GM23338 (cell line): ENCODE results near the gene TESK2. TPM values are rescaled to one million over a fixed set of nuclear protein-coding genes. Genes with fewer than 3 reads are reported as not detected.

Experiments
- ATAC-seq: fragments of 200-7000 bp; cut with Tn5 transposase; 3 replicates; pipeline ENCODE4 v1.9.1; 2020
- DNase-seq: peaks from one replicate; pipeline ENCODE4 v3.0.0-alpha.2; 2015; ENCODE audit warnings: low spot score
- H2AFZ ChIP-seq: fragments of 200-600 bp; sonication (generic); 2 replicates; pipeline ENCODE4 v1.8.0; 2016; ENCODE audit warnings: antibody characterized with exemption, mild to moderate bottlenecking, moderate library complexity
- H3F3A ChIP-seq: fragments of 200-600 bp; sonication (generic); replicated peaks from 2 replicates; pipeline ENCODE4 v1.8.0; 2017; ENCODE audit warnings: antibody characterized with exemption, mixed run types, low read depth
- H3K27ac ChIP-seq: fragments of 200-600 bp; sonication (generic); 2 replicates; pipeline ENCODE4 v1.6.1; 2016; ENCODE audit warnings: low read depth
- H3K27me3 ChIP-seq: fragments of 200-600 bp; sonication (generic); 2 replicates; pipeline ENCODE4 v1.8.0; 2016; ENCODE audit warnings: mild to moderate bottlenecking, mixed run types, moderate library complexity; ENCODE audit not compliant: insufficient read depth
- H3K36me3 ChIP-seq: fragments of 200-600 bp; sonication (generic); 2 replicates; pipeline ENCODE4 v1.8.0; 2016; ENCODE audit warnings: mild to moderate bottlenecking; ENCODE audit not compliant: insufficient read depth
- H3K4me1 ChIP-seq: fragments of 200-600 bp; sonication (generic); 2 replicates; pipeline ENCODE4 v1.8.0; 2016; ENCODE audit warnings: mild to moderate bottlenecking, moderate library complexity; ENCODE audit not compliant: insufficient read depth
- H3K4me2 ChIP-seq: fragments of 200-600 bp; sonication (generic); 2 replicates; pipeline ENCODE4 v1.7.1; 2017; ENCODE audit warnings: mixed run types
- H3K4me3 ChIP-seq: fragments of 200-600 bp; sonication (generic); 2 replicates; pipeline ENCODE4 v1.6.1; 2016; ENCODE audit warnings: mixed run types
- H3K79me2 ChIP-seq: fragments of 200-600 bp; sonication (generic); replicated peaks from 2 replicates; pipeline ENCODE4 v1.8.0; 2017; ENCODE audit warnings: mild to moderate bottlenecking; ENCODE audit not compliant: insufficient read depth
- H3K9me2 ChIP-seq: fragments of 200-600 bp; sonication (generic); 2 replicates; pipeline ENCODE4 v1.8.0; 2017; ENCODE audit not compliant: insufficient read depth
- H4K20me1 ChIP-seq: fragments of 200-600 bp; sonication (generic); replicated peaks from 2 replicates; pipeline ENCODE4 v1.8.0; 2017; ENCODE audit warnings: mild to moderate bottlenecking; ENCODE audit not compliant: insufficient read depth
- H3K27ac Mint-ChIP-seq: 2 replicates; pipeline ENCODE4 v1.8.0; 2020; ENCODE audit warnings: inconsistent platforms, mild to moderate bottlenecking, moderate library complexity, mixed read lengths
- H3K27me3 Mint-ChIP-seq: 3 replicates; pipeline ENCODE4 v1.8.0; 2022; ENCODE audit warnings: low read depth, mild to moderate bottlenecking, moderate library complexity, mixed read lengths, inconsistent platforms; ENCODE audit not compliant: insufficient read depth, poor library complexity
- H3K36me3 Mint-ChIP-seq: 3 replicates; pipeline ENCODE4 v1.8.0; 2021; ENCODE audit warnings: low read depth, mild to moderate bottlenecking, inconsistent platforms, moderate library complexity, mixed read lengths
- H3K4me1 Mint-ChIP-seq: 3 replicates; pipeline ENCODE4 v1.8.0; 2020; ENCODE audit warnings: mild to moderate bottlenecking, inconsistent platforms, mixed read lengths
- H3K4me3 Mint-ChIP-seq: 3 replicates; pipeline ENCODE4 v1.8.0; 2021; ENCODE audit warnings: moderate library complexity, mild to moderate bottlenecking, inconsistent platforms, mixed read lengths
- H3K9me3 Mint-ChIP-seq: 3 replicates; pipeline ENCODE4 v1.8.0; 2020; ENCODE audit warnings: moderate library complexity, mild to moderate bottlenecking, inconsistent platforms, mixed read lengths
- CREB1 ChIP-seq: fragments of 250-450 bp; sonication (Bioruptor Pico); IDR thresholded peaks from 2 replicates; pipeline ENCODE4 v1.5.0; 2020; ENCODE audit warnings: low read depth, mild to moderate bottlenecking, moderate library complexity
- EZH2 ChIP-seq: fragments of 200-600 bp; sonication (generic); IDR thresholded peaks from one replicate; pipeline ENCODE4 v1.8.0; 2017; ENCODE audit warnings: antibody characterized with exemption, mild to moderate bottlenecking, low read depth; ENCODE audit not compliant: unreplicated experiment
- EZH2phosphoT487 ChIP-seq: fragments of 200-600 bp; sonication (generic); IDR thresholded peaks from one replicate; pipeline ENCODE4 v1.8.1; 2018; ENCODE audit warnings: antibody characterized with exemption; ENCODE audit not compliant: unreplicated experiment
- JUNB ChIP-seq: IDR thresholded peaks from one replicate; pipeline ENCODE4 v1.6.1; 2016; ENCODE audit warnings: antibody characterized with exemption; ENCODE audit not compliant: unreplicated experiment
- NANOG ChIP-seq: IDR thresholded peaks from 2 replicates; pipeline ENCODE4 v1.6.1; 2016; ENCODE audit warnings: antibody characterized with exemption, borderline replicate concordance
- STAT1 ChIP-seq: IDR thresholded peaks from one replicate; pipeline ENCODE4 v1.6.1; 2016; ENCODE audit warnings: antibody characterized with exemption; ENCODE audit not compliant: unreplicated experiment
- ZNF331 ChIP-seq: fragments of 250-450 bp; sonication (Bioruptor Pico); IDR thresholded peaks from 2 replicates; pipeline ENCODE4 v1.5.0; 2020; ENCODE audit warnings: low read depth, mild to moderate bottlenecking, moderate library complexity
- polyA plus RNA-seq: library from polyadenylated mRNA; unstranded; fragments of >200 nt; fragmentation: Nextera tagmentation; extraction: Ambion mirVana; gene quantifications from 2 replicates; pipeline ENCODE4 v1.2.1, GENCODE V29; 2016
- total RNA-seq: library from RNA; depleted of rRNA; stranded (reverse); fragments of >200 nt; shearing (Covaris generic); gene quantifications from 2 replicates; pipeline ENCODE4 v1.2.3, GENCODE V29; 2014
- TF ChIP-seq, protein P1 (sequence below): fragments of 250-450 bp; sonication (Bioruptor Pico); IDR thresholded peaks from 2 replicates; pipeline ENCODE4 v1.5.0; 2020; ENCODE audit warnings: mild to moderate bottlenecking, moderate library complexity
- TF ChIP-seq, protein P2 (sequence below): IDR thresholded peaks from one replicate; pipeline ENCODE4 v1.6.1; 2018; ENCODE audit warnings: antibody characterized with exemption; ENCODE audit not compliant: unreplicated experiment
- TF ChIP-seq, protein P3 (sequence below), 2 experiments: fragments of 200-600 bp in 1 of 2; sonication (generic) in 1 of 2; conservative IDR thresholded peaks; 2 replicates each; pipeline versions ENCODE4 v1.5.1 to v1.6.1; 2016 to 2017; ENCODE audit warnings: antibody characterized with exemption in 2 of 2, low read depth in 2 of 2, mild to moderate bottlenecking in 2 of 2, moderate library complexity in 1 of 2
- TF ChIP-seq, protein P4 (sequence below): IDR thresholded peaks from 2 replicates; pipeline ENCODE4 v1.6.1; 2016; ENCODE audit warnings: antibody characterized with exemption

TESK2 gene
- total and polyA plus RNA-seq, 2 experiments from 2014 or later = 5.2 to 14.0 TPM

DNA sequence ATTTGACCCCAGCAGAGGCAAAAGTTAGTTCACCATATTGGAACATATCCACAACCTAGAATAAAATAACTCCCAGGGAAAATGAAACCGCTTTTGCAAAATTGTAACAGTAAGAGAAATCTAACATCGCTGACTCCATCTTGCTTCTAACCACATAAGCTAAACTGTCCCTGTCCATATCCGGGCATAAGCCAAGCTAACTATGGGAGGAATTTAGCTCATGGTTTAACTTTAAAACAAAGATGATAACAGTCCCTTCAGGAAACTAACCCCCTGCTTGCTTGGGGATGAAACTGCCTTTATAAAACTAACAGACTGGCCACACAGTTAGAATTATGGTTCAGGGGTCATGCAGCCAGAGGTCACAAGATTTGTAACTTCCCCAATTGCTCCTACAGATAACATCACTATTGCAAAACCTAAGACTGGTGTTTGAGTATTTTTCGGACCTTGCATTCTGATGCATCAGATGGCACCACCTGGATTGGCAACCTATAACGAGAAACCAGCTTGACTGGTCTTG lies 46.3 kb downstream of the TESK2 start:
- DNase-seq (no peak), ATAC-seq (no peak)
- Histone ChIP-seq H3K4me3 (no peak overlapping the region), H3K27ac (no peak overlapping the region), H4K20me1 (peaks cover 7% of the 10 kb centered on the region; the same call in 1 of the 2 replicates), H3F3A (no peaks in the 10 kb centered on the region), H3K4me1 (no peaks in the 10 kb centered on the region), H3K36me3 (no peaks in the 10 kb centered on the region), H3K4me2 (no peak overlapping the region), H3K27me3 (no peaks in the 10 kb centered on the region), H2AFZ (no peak overlapping the region), H3K79me2 (no peaks in the 10 kb centered on the region), H3K9me2 (no peaks in the 10 kb centered on the region)
- Mint-ChIP-seq H3K4me3 (no peak overlapping the region), H3K27me3 (no peaks in the 10 kb centered on the region), H3K36me3 (no peaks in the 10 kb centered on the region), H3K27ac (no peak overlapping the region; the same call in 1 of the 2 replicates), H3K9me3 (no peaks in the 10 kb centered on the region), H3K4me1 (no peaks in the 10 kb centered on the region)
- TF ChIP-seq NANOG (no peak), EZH2 (no peak), EZH2phosphoT487 (no peak), CREB1 (no peak), ZNF331 (CRISPR knock-in tag) (no peak), JUNB (no peak), STAT1 (no peak)
- TF ChIP-seq, protein P1, sequence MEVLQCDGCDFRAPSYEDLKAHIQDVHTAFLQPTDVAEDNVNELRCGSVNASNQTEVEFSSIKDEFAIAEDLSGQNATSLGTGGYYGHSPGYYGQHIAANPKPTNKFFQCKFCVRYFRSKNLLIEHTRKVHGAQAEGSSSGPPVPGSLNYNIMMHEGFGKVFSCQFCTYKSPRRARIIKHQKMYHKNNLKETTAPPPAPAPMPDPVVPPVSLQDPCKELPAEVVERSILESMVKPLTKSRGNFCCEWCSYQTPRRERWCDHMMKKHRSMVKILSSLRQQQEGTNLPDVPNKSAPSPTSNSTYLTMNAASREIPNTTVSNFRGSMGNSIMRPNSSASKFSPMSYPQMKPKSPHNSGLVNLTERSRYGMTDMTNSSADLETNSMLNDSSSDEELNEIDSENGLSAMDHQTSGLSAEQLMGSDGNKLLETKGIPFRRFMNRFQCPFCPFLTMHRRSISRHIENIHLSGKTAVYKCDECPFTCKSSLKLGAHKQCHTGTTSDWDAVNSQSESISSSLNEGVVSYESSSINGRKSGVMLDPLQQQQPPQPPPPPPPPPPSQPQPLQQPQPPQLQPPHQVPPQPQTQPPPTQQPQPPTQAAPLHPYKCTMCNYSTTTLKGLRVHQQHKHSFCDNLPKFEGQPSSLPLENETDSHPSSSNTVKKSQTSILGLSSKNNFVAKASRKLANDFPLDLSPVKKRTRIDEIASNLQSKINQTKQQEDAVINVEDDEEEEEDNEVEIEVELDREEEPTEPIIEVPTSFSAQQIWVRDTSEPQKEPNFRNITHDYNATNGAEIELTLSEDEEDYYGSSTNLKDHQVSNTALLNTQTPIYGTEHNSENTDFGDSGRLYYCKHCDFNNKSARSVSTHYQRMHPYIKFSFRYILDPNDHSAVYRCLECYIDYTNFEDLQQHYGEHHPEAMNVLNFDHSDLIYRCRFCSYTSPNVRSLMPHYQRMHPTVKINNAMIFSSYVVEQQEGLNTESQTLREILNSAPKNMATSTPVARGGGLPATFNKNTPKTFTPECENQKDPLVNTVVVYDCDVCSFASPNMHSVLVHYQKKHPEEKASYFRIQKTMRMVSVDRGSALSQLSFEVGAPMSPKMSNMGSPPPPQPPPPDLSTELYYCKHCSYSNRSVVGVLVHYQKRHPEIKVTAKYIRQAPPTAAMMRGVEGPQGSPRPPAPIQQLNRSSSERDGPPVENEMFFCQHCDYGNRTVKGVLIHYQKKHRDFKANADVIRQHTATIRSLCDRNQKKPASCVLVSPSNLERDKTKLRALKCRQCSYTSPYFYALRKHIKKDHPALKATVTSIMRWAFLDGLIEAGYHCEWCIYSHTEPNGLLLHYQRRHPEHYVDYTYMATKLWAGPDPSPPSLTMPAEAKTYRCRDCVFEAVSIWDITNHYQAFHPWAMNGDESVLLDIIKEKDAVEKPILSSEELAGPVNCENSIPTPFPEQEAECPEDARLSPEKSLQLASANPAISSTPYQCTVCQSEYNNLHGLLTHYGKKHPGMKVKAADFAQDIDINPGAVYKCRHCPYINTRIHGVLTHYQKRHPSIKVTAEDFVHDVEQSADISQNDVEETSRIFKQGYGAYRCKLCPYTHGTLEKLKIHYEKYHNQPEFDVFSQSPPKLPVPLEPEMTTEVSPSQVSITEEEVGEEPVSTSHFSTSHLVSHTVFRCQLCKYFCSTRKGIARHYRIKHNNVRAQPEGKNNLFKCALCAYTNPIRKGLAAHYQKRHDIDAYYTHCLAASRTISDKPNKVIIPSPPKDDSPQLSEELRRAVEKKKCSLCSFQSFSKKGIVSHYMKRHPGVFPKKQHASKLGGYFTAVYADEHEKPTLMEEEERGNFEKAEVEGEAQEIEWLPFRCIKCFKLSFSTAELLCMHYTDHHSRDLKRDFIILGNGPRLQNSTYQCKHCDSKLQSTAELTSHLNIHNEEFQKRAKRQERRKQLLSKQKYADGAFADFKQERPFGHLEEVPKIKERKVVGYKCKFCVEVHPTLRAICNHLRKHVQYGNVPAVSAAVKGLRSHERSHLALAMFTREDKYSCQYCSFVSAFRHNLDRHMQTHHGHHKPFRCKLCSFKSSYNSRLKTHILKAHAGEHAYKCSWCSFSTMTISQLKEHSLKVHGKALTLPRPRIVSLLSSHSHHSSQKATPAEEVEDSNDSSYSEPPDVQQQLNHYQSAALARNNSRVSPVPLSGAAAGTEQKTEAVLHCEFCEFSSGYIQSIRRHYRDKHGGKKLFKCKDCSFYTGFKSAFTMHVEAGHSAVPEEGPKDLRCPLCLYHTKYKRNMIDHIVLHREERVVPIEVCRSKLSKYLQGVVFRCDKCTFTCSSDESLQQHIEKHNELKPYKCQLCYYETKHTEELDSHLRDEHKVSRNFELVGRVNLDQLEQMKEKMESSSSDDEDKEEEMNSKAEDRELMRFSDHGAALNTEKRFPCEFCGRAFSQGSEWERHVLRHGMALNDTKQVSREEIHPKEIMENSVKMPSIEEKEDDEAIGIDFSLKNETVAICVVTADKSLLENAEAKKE (CRISPR knock-in tag) = no peak
- TF ChIP-seq, protein P2, sequence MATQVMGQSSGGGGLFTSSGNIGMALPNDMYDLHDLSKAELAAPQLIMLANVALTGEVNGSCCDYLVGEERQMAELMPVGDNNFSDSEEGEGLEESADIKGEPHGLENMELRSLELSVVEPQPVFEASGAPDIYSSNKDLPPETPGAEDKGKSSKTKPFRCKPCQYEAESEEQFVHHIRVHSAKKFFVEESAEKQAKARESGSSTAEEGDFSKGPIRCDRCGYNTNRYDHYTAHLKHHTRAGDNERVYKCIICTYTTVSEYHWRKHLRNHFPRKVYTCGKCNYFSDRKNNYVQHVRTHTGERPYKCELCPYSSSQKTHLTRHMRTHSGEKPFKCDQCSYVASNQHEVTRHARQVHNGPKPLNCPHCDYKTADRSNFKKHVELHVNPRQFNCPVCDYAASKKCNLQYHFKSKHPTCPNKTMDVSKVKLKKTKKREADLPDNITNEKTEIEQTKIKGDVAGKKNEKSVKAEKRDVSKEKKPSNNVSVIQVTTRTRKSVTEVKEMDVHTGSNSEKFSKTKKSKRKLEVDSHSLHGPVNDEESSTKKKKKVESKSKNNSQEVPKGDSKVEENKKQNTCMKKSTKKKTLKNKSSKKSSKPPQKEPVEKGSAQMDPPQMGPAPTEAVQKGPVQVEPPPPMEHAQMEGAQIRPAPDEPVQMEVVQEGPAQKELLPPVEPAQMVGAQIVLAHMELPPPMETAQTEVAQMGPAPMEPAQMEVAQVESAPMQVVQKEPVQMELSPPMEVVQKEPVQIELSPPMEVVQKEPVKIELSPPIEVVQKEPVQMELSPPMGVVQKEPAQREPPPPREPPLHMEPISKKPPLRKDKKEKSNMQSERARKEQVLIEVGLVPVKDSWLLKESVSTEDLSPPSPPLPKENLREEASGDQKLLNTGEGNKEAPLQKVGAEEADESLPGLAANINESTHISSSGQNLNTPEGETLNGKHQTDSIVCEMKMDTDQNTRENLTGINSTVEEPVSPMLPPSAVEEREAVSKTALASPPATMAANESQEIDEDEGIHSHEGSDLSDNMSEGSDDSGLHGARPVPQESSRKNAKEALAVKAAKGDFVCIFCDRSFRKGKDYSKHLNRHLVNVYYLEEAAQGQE = no peak
- TF ChIP-seq, protein P3, sequence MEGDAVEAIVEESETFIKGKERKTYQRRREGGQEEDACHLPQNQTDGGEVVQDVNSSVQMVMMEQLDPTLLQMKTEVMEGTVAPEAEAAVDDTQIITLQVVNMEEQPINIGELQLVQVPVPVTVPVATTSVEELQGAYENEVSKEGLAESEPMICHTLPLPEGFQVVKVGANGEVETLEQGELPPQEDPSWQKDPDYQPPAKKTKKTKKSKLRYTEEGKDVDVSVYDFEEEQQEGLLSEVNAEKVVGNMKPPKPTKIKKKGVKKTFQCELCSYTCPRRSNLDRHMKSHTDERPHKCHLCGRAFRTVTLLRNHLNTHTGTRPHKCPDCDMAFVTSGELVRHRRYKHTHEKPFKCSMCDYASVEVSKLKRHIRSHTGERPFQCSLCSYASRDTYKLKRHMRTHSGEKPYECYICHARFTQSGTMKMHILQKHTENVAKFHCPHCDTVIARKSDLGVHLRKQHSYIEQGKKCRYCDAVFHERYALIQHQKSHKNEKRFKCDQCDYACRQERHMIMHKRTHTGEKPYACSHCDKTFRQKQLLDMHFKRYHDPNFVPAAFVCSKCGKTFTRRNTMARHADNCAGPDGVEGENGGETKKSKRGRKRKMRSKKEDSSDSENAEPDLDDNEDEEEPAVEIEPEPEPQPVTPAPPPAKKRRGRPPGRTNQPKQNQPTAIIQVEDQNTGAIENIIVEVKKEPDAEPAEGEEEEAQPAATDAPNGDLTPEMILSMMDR (conservative IDR thresholded peaks at IDR 0.05; ENCODE audit: low read depth in 2 of 2) = no peak
- TF ChIP-seq, protein P4, sequence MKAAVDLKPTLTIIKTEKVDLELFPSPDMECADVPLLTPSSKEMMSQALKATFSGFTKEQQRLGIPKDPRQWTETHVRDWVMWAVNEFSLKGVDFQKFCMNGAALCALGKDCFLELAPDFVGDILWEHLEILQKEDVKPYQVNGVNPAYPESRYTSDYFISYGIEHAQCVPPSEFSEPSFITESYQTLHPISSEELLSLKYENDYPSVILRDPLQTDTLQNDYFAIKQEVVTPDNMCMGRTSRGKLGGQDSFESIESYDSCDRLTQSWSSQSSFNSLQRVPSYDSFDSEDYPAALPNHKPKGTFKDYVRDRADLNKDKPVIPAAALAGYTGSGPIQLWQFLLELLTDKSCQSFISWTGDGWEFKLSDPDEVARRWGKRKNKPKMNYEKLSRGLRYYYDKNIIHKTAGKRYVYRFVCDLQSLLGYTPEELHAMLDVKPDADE = no peak
